GM18507 (cell line): Measurements from ENCODE around the gene MAN1B1.

ENCODE experiments used
- DNase-seq: peaks from one replicate; pipeline ENCODE4 v3.0.0; 2011; ENCODE audit warnings: low read depth; ENCODE audit not compliant: insufficient read length; ENCODE audit errors: extremely low spot score
- FAIRE-seq: peaks from 2 replicates; lab custom pipeline; 2011; peaks lifted over from hg19 to GRCh38; lab: Jason Lieb, UNC

The MAN1B1 gene

GRCh38 chr9:137150617-137151457 lies 64.1 kb downstream of the MAN1B1 start:
- DNase-seq (peak; percentile 70), FAIRE-seq (peak; percentile 93)

DNA sequence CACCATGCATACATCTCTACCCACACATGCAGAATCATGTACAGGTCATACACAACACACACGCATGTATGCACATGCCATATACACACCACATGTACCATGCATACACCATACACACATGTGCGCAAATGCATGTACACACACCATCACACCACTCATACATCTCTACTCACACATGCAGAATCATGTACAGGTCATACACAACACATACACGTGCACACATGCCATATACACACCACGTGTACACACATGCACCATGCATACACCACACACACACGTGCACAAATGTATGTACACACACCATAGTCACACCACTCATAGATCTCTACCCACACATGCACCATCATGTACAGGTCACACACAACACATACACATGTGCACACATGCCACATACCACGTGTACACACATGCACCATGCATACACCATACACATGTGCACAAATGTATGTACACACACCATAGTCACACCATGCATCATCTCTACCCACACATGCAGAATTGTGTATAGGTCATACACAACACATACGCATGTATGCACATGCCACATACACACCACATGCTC lies 66.1 kb downstream of the MAN1B1 start:
- no peak for FAIRE-seq

GRCh38 chr9:137156567-137157375 lies 70.0 kb downstream of the MAN1B1 start:
- FAIRE-seq (peak; percentile 66), DNase-seq (peak; percentile 52)

More for the DNA sequence above, 66.1 kb downstream of the MAN1B1 start:
- DNase-seq = no peak

- DNase-seq = no peak
- no peak for FAIRE-seq
Observed at GRCh38 chr9:137157618-137158415, 71.0 kb downstream of the MAN1B1 start.

DNA sequence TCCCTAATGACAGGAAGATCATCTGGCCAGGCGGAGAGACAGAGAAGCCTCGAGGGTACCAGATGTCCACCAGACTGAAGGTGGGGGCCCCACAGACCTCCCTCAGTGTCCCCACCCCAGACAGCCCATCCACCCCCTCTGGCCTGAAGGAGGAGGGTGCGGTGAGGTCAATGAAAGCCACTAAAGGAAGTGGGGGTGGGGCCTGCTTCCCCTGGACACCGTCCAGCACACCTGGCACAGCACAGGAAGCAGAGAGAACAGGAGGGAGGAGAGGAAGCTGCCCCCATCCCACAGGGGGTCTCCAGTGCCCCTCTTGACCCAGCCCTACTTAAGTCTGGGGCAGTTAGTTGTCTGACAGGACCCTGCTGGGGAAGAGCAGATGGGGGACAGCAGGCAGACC lies 71.8 kb downstream of the MAN1B1 start:
- DNase-seq (no peak), FAIRE-seq (peak; percentile 68)
